ENCODE data around the gene ROR2.

DNA sequence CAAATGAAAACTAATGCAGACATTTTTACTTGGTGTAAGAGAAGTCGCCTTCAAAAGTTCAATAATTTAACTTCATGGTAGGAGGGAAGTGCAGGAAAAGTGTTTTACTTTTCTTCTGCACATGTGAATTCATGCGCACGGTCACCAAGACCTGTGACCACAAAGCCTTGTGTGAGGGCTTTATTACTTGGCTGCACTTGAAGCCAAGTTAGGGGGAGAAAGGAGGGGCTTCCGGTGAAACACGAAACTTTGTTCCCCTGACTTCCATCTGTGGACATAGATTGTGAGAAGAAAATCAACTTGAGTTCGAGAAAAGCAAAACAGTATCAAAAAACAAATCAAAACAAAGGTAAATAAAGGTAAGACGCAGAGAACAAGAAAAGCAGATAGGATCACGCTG lies 239.9 kb downstream of the ROR2 start:
- TF ChIP-seq, protein P1, sequence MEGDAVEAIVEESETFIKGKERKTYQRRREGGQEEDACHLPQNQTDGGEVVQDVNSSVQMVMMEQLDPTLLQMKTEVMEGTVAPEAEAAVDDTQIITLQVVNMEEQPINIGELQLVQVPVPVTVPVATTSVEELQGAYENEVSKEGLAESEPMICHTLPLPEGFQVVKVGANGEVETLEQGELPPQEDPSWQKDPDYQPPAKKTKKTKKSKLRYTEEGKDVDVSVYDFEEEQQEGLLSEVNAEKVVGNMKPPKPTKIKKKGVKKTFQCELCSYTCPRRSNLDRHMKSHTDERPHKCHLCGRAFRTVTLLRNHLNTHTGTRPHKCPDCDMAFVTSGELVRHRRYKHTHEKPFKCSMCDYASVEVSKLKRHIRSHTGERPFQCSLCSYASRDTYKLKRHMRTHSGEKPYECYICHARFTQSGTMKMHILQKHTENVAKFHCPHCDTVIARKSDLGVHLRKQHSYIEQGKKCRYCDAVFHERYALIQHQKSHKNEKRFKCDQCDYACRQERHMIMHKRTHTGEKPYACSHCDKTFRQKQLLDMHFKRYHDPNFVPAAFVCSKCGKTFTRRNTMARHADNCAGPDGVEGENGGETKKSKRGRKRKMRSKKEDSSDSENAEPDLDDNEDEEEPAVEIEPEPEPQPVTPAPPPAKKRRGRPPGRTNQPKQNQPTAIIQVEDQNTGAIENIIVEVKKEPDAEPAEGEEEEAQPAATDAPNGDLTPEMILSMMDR (conservative IDR thresholded peaks at IDR 0.05; ENCODE audit: low read depth, low read length), result no peak
- TF ChIP-seq EZH2 (IDR thresholded peaks at IDR 0.05; ENCODE audit: low read length, unreplicated experiment), result no peak
- no peak for TF ChIP-seq EZH2phosphoT487 (IDR thresholded peaks at IDR 0.05; ENCODE audit: borderline replicate concordance, low read length)

All from PC-3 (cell line).